Measurements from ENCODE around the gene GRM7.

Gene GRM7

DNA sequence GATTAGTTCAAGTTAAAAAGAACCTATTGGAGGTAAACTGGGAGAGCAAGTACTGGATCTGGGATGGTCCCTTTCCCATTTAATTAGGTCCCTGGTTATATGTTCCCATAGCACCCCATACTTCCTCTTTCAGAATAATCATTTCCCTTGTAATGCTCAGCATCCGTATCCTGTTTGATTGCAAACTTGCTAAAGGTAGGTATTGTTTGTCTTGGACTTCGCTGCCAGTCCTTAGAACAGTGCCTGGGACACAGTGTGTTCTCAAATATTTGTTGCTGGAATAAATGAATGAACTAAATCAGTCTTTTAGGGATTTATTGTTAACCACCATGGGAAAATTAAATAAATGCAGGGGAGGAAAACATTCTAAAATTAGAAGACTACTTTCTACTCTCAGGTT is 299.8 kb downstream of the GRM7 start:
- no peak for DNase-seq

GRCh38 chr3:7166460-7166859 is 305.5 kb downstream of the GRM7 start:
- DNase-seq = no peak

DNA sequence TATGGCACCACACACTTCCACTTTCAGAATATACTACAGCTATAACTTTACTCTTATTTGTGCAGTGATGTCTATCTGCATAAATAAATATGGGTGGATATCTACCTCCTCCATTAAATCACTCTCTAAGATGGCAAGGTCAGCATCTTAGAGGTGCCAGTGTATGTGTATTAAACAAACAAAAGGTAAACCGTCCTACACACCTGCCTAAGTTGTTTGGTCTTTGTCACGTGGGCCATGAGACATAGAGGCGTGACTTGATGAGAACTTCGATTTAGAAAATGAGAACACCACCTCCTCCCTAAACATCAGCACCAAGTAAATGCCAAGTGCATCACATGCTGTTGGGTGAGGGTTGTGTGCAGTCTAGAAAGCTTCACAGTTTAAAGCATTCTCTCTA is 310.6 kb downstream of the GRM7 start:
- DNase-seq = no peak

- DNase-seq = no peak
These were observed 312.1 kb downstream of the GRM7 start for GRCh38 chr3:7172996-7173395.

DNA sequence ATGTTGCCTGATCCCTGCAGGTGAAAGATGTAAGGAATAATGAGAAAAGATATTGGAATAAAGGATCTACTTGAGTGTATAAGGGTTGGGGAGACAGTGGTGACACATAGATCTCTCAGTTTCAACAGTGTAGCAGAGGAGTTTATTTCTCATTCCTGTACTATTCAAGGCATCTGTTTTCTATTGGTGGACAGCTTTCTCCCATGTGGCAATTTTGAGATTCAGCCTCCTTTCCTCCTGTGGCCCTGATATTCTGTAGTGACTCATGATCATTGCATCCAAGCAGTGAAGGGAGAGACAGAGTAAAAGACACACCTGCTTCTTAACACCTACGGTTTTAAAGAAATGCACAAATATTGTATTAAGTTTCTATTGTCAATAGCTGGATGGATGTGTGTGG is 327.6 kb downstream of the GRM7 start:
- DNase-seq = no peak

GRCh38 chr3:7190095-7190494 is 329.2 kb downstream of the GRM7 start:
- DNase-seq = no peak

GRCh38 chr3:7193269-7193668 is 332.4 kb downstream of the GRM7 start:
- no peak for DNase-seq

GRCh38 chr3:7194071-7194835 is 333.3 kb downstream of the GRM7 start:
- DNase-seq = peak; percentile 64

DNA sequence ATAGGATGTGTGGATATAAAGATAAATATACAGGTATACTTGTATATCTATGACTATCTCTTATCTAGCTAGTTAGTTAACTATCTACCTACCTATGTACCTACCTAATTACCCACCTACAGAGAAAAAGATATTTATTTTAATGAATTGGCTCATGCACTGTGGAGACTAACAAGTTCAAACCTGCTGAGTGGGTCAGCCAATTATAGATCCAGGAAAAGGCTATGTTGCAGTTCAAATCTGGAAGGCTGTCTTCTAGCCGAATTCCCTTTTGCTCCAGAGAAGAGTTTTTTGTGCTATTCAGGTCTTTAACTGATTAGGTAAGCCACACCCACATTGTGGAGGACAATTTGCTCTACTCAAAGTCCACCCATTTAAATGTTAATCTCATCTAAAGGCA is 335.0 kb downstream of the GRM7 start:
- no peak for DNase-seq

DNA sequence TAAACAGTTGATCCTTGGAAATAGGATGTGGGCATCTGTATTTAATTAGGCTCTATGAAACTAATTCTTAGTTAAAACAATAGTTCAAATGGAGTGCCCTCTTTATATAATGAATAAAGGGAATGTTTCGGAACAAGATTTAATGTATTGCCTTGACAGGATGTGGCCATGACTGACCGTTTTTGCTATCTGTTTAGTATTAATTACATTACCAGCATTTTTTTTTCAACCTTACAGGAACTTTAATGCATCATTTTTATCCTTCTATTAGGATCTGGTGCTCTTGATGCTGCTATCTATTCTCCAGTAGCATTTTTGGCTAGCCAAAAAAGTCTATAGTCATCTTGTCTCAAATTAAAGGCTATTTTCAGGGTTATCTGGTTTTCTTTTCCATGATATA is 340.9 kb downstream of the GRM7 start:
- no peak for DNase-seq

GRCh38 chr3:7203969-7204847 is 343.3 kb downstream of the GRM7 start:
- no peak for DNase-seq

GRCh38 chr3:7204848-7205156 is 343.9 kb downstream of the GRM7 start:
- no peak for DNase-seq

DNA sequence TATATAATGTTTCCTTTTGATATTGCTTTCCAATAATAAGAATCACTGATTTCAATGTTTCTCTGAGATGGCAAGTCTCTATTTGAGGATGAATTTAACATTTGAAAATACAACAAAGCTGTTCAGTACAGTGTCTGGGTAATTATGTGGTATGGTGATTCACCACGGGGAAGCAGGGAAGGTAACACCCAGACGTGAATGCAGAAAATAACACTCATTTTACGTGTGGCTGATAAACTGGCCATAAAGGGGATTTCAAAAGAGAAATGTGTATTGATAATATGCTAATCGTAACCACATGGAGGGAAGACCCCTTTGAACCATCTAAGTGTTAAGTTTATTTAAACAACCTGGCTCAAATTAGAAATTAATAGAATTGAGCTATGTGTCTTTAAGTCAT is 344.6 kb downstream of the GRM7 start:
- no peak for DNase-seq

DNA sequence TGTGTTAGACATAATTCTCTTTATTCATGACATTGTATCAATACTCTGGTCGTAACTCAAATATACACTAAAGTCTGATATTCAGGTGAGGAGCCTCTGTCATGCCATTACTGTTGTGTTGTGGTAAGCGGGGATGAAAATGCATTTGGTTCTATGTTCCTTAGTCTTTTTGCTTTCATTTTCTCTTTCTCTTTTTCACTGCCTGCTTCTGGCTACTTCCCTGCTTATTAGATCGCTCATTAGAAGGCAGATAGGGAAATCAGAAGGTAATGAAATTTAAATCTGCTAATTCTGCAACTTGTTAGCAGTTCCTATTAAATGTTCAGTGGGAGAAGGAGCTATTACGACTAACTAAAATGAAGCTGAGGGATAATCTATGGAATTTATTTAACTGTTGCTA is 345.0 kb downstream of the GRM7 start:
- no peak for DNase-seq

DNA sequence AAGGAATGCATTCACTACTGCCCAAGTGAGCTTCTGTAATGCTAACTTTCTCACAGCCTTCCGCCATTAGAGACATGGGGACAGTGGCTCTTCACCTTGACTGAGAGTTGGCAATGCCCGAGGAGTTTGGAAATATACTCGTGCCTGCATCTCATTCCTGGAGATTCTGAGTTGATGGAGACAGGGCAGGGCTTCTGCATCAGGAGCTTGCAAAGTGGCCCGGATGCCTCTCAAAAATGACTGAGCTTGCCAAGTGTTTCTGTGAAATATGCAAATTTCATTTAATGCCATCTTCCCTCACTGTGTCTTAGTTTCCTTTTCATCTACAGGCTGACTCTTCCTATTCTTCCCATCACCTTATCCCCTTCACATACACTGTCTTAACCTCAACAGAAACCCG is 346.2 kb downstream of the GRM7 start:
- DNase-seq = no peak

- DNase-seq = no peak
These were observed 347.0 kb downstream of the GRM7 start for GRCh38 chr3:7207928-7208327.

- DNase-seq = no peak
These were observed 348.2 kb downstream of the GRM7 start for GRCh38 chr3:7209098-7209497.

DNA sequence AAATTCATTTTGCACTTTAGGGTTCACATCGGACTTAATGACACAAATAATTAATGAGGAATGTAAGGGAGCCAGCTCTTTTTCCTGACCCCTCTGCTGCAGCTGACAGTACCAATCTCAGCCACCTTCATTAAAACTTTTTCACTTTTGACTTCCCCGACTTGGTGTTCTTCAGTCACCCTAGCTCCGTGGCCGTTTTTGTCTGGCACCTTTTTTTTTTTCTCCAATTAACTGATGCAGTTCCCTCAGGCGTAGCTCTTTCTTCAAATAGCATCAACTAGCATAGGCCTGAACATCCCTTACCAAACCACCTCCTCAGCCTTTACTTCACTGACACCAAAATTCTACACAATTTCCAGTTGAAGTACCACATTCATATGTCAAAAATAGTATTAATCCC is 350.8 kb downstream of the GRM7 start:
- no peak for DNase-seq

GRCh38 chr3:7215706-7216105 is 354.8 kb downstream of the GRM7 start:
- DNase-seq = no peak

DNA sequence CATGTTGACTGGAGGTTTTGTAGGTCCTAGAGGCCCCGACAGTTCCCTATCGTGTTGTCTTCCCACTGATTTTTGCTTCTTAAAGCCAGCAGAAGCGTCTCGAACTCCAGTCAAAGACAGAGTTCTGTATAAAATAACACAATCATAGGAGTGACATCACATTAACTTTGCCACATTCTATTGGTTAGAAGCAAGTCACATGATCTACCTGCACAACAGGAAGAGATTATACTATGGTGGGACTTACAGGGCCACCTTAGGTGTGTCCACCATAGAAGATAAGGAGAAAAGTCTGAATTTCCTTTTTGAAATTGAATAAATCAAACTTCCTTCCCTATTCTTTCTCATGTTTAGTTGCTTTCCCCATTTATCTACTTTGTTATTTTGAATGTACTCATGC is 365.5 kb downstream of the GRM7 start:
- DNase-seq = no peak

DNA sequence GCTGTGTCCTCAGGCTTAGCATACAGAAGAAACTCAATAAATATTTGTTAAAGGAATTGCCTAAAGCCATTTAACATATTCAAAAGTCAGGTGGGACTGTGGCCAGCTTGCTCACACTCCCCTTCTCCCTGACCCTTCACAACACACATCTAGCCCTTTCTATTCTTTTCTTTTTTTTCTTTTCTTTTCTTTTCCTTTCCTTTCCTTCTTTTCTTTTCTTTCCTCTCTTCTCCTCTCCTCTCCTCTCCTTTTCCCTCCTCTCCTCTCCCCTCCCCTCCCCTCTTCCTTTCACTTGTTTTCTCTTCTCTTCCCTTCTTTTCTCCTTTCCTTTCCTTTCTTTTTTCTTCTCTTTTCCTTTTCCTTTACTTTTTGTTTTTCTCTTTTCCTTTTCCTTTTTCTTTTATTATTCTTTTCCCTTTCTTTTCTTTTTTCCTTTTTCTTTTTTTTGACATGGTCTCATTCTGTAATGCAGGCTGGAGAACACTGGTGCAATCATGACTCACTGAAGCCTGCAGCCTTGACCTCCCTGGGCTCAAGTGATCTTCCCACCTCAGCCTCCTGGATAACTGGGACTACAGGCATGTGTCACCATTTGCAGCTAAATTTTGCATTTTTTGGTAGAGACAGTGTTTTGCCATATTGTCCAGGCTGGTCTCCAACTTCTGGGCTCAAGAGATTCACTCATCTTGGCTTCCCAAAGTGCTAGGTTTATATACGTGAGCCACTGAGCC is 377.8 kb downstream of the GRM7 start:
- no peak for DNase-seq

DNA sequence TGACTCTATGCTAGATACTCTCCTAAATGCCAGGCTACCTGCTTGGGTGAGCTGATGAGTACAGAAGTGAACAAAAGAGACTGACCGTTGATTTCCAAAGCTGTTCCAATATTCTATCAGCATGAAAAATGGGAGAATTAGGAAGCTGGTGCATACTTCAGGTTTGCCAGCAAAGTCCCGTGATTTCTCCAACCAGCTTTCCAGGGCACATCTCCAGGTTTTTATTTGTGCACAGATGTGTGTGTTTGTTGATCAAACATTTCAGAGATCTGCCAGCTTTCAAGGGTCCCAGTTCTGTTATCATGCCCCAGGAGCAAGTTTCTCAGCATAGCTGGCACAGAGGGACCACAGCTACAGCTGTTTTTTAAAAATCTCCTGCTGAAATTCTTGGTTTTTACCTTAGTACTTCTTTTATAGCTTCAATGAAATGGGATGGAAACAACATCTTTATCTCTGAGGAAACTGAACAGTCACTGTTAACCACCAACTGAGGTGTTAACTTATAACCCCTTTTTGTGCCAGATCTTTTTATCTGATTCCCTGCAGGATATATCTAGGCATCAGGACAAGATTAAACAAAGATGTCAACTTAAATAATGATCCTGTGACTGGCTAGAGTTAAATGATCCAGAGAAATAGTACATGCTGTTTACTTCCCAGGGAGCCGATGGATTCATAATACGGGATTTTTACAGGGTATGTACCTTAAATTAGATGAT is 380.8 kb downstream of the GRM7 start:
- DNase-seq = no peak

DNA sequence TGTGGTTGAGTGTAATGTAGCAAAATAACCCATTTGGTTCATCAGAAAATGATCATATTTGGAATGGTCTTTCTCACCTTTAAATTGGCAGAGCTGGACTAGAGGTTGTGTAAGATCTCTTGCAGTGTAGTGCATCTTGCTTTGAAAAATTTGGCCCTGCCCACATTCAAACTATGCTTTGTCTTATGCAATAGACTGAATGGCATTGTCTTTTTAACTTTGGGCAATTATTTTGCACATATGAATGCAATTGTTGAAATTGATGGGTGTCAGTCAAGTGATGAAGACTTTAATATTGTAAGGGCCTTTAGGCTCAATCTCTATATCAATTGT is 381.4 kb downstream of the GRM7 start:
- no peak for DNase-seq
